Neural progenitor cell (in vitro differentiated cells): Measurements from ENCODE around the gene GRID1. TPM values are rescaled to one million over a fixed set of nuclear protein-coding genes. Genes with fewer than 3 reads are reported as not detected.

Experiments
- DNase-seq: peaks from one replicate; pipeline ENCODE4 v3.0.0-alpha.2; 2016; ENCODE audit warnings: low spot score
- H2AFZ ChIP-seq: fragments of 200-600 bp; sonication (generic); replicated peaks from 2 replicates; pipeline ENCODE4 v1.6.1; 2016; ENCODE audit warnings: antibody characterized with exemption
- H3F3A ChIP-seq: fragments of 200-600 bp; sonication (generic); 2 replicates; pipeline ENCODE4 v1.6.1; 2016; ENCODE audit warnings: antibody characterized with exemption, low read depth
- H3K27ac ChIP-seq: fragments of 200-600 bp; sonication (generic); 2 replicates; pipeline ENCODE4 v1.5.1; 2016; ENCODE audit warnings: mild to moderate bottlenecking
- H3K27me3 ChIP-seq: fragments of 200-600 bp; sonication (generic); 2 replicates; pipeline ENCODE4 v1.6.1; 2016; ENCODE audit warnings: mild to moderate bottlenecking, moderate library complexity
- H3K36me3 ChIP-seq: fragments of 200-600 bp; sonication (generic); 2 replicates; pipeline ENCODE4 v1.5.1; 2016
- H3K4me1 ChIP-seq: fragments of 200-600 bp; sonication (generic); 2 replicates; pipeline ENCODE4 v1.6.1; 2016; ENCODE audit warnings: mixed run types
- H3K4me2 ChIP-seq: fragments of 200-600 bp; sonication (generic); 2 replicates; pipeline ENCODE4 v1.6.1; 2016
- H3K4me3 ChIP-seq: fragments of 200-600 bp; sonication (generic); 2 replicates; pipeline ENCODE4 v1.5.1; 2016
- H3K79me2 ChIP-seq: fragments of 200-600 bp; sonication (generic); 2 replicates; pipeline ENCODE4 v1.6.1; 2016; ENCODE audit warnings: low read depth
- H3K9ac ChIP-seq: fragments of 200-600 bp; sonication (generic); 2 replicates; pipeline ENCODE4 v1.6.1; 2016
- H3K9me3 ChIP-seq: fragments of 200-600 bp; sonication (generic); 2 replicates; pipeline ENCODE4 v1.5.1; 2016; ENCODE audit warnings: low read depth
- H4K20me1 ChIP-seq: fragments of 200-600 bp; sonication (generic); 2 replicates; pipeline ENCODE4 v1.6.1; 2016; ENCODE audit warnings: low read depth
- H3K27ac Mint-ChIP-seq: 3 replicates; pipeline ENCODE4 v1.8.0; 2021; ENCODE audit warnings: mixed read lengths
- H3K27me3 Mint-ChIP-seq: 2 replicates; pipeline ENCODE4 v1.8.0; 2022; ENCODE audit warnings: low read depth, mild to moderate bottlenecking, inconsistent platforms, moderate library complexity, mixed read lengths; ENCODE audit not compliant: insufficient read depth
- H3K36me3 Mint-ChIP-seq: 3 replicates; pipeline ENCODE4 v1.8.0; 2021; ENCODE audit warnings: mixed read lengths
- H3K4me1 Mint-ChIP-seq: 3 replicates; pipeline ENCODE4 v1.8.0; 2021; ENCODE audit warnings: mixed read lengths
- H3K4me3 Mint-ChIP-seq: 3 replicates; pipeline ENCODE4 v1.8.0; 2021; ENCODE audit warnings: mild to moderate bottlenecking, moderate library complexity, mixed read lengths
- H3K9me3 Mint-ChIP-seq: 3 replicates; pipeline ENCODE4 v1.8.0; 2020; ENCODE audit warnings: mixed read lengths
- CTCF ChIP-seq: fragments of 200-600 bp; sonication (generic); IDR thresholded peaks from 2 replicates; pipeline ENCODE4 v1.5.1; 2017; ENCODE audit warnings: antibody characterized with exemption, mild to moderate bottlenecking
- EZH2 ChIP-seq: fragments of 200-600 bp; sonication (generic); IDR thresholded peaks from 2 replicates; pipeline ENCODE4 v1.6.1; 2017; ENCODE audit warnings: antibody characterized with exemption, mild to moderate bottlenecking, moderate library complexity
- EZH2phosphoT487 ChIP-seq: fragments of 200-600 bp; sonication (generic); IDR thresholded peaks from 2 replicates; pipeline ENCODE4 v1.6.1; 2017; ENCODE audit warnings: antibody characterized with exemption
- total RNA-seq: library from RNA; depleted of rRNA; stranded (reverse); fragments of >200 nt; gene quantifications from 2 replicates; pipeline ENCODE4 v1.2.3, GENCODE V29; 2015; ENCODE audit warnings: low replicate concordance

The GRID1 gene
- total RNA-seq, 1 donor from 2014 or later = not detected

- H3K27ac Mint-ChIP-seq = no peak overlapping the region
- Histone ChIP-seq H3K4me3 (no peak overlapping the region), H3K27ac (no peak overlapping the region), H2AFZ (no peak overlapping the region), H3K27me3 (no peaks in the 10 kb centered on the region), H3K36me3 (no peaks in the 10 kb centered on the region), H3F3A (no peaks in the 10 kb centered on the region), H3K4me1 (no peaks in the 10 kb centered on the region), H3K4me2 (no peak overlapping the region), H4K20me1 (no peaks in the 10 kb centered on the region), H3K9me3 (no peaks in the 10 kb centered on the region), H3K9ac (no peak overlapping the region), H3K79me2 (no peaks in the 10 kb centered on the region)
- no peaks in the 10 kb centered on the region for H3K27me3 Mint-ChIP-seq
- no peaks in the 10 kb centered on the region for H3K4me1 Mint-ChIP-seq
- DNase-seq = no peak
- H3K9me3 Mint-ChIP-seq = peaks cover 8% of the 10 kb centered on the region
- H3K4me3 Mint-ChIP-seq = no peak overlapping the region
- no peaks in the 10 kb centered on the region for H3K36me3 Mint-ChIP-seq
- no peak for TF ChIP-seq EZH2phosphoT487
- no peak for TF ChIP-seq EZH2
- no peak for TF ChIP-seq CTCF
Measured at GRCh38 chr10:85874208-85874607, 492.4 kb downstream of the GRID1 start.

GRCh38 chr10:85873063-85873462 is 493.5 kb downstream of the GRID1 start:
- no peak overlapping the region for H3K27ac ChIP-seq
- H3K27me3 ChIP-seq = no peaks in the 10 kb centered on the region
- H3F3A ChIP-seq = no peaks in the 10 kb centered on the region
- Mint-ChIP-seq H3K27me3 (no peaks in the 10 kb centered on the region), H3K4me3 (no peak overlapping the region), H3K27ac (no peak overlapping the region), H3K4me1 (no peaks in the 10 kb centered on the region), H3K36me3 (no peaks in the 10 kb centered on the region), H3K9me3 (peaks cover 7% of the 10 kb centered on the region)
- no peak overlapping the region for H2AFZ ChIP-seq
- TF ChIP-seq EZH2 (no peak), EZH2phosphoT487 (no peak)
- no peak for DNase-seq
- no peak overlapping the region for H3K4me2 ChIP-seq
- no peaks in the 10 kb centered on the region for H3K9me3 ChIP-seq
- no peaks in the 10 kb centered on the region for H3K79me2 ChIP-seq
- no peak overlapping the region for H3K9ac ChIP-seq
- H3K4me1 ChIP-seq = no peaks in the 10 kb centered on the region
- H3K4me3 ChIP-seq = no peak overlapping the region
- no peaks in the 10 kb centered on the region for H3K36me3 ChIP-seq
- H4K20me1 ChIP-seq = no peaks in the 10 kb centered on the region

DNA sequence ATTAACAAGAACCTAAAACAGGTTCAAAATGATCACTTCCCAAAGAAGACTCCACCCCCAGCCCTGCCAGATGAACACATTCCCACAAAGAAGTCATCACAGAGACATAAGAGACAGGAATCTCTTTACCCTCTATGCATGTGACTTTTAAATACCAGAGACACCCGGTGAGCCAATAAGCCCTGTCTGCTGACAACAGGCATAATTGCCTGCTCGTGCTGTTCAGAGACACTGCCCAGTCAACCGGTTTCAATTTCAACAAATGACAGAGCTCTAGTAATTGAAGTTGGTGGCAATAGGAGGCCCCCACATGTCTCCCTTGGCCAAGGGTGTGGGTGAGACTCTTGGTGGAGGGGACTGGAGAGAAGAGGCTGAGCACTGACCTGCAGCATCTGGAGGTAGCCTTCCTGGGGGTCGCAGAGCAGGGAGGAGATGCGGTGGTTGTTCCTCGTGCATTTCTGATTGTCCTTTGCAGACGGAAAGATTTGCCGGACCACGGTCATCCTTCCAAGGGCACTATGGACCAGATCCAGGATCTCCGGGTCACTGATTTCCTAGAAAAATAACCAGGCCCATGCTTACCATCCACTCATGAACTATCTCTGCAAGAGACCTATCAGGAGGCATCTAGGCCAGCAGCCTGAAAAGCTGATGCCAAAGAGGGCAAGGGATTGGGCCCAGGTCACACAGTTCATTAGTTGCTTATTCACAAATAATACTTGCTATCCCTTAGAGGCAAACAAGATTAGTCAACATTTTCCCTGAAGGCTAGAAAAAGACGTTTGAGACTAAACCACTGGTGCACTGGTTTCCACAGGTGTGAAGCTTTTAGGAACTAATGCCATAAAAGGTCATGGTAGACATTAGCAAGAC is 497.7 kb downstream of the GRID1 start:
- peaks cover 5% of the 10 kb centered on the region for H3K4me1 ChIP-seq
- no peak for DNase-seq
- H3K79me2 ChIP-seq = no peaks in the 10 kb centered on the region
- no peak overlapping the region for H3K27ac Mint-ChIP-seq
- no peaks in the 10 kb centered on the region for H3K9me3 Mint-ChIP-seq
- no peaks in the 10 kb centered on the region for H3K27me3 ChIP-seq
- no peaks in the 10 kb centered on the region for H3K36me3 Mint-ChIP-seq
- no peak for TF ChIP-seq EZH2phosphoT487
- no peak for TF ChIP-seq EZH2
- no peak for TF ChIP-seq CTCF
- no peak overlapping the region for H3K4me2 ChIP-seq
- H3K36me3 ChIP-seq = no peaks in the 10 kb centered on the region
- no peak overlapping the region for H3K4me3 ChIP-seq
- H3F3A ChIP-seq = no peaks in the 10 kb centered on the region
- no peak overlapping the region for H2AFZ ChIP-seq
- H3K4me1 Mint-ChIP-seq = peaks cover 10% of the 10 kb centered on the region
- no peak overlapping the region for H3K27ac ChIP-seq
- H3K27me3 Mint-ChIP-seq = no peaks in the 10 kb centered on the region
- no peaks in the 10 kb centered on the region for H3K9me3 ChIP-seq
- H4K20me1 ChIP-seq = no peaks in the 10 kb centered on the region
- H3K4me3 Mint-ChIP-seq = no peak overlapping the region
- no peak overlapping the region for H3K9ac ChIP-seq

DNA sequence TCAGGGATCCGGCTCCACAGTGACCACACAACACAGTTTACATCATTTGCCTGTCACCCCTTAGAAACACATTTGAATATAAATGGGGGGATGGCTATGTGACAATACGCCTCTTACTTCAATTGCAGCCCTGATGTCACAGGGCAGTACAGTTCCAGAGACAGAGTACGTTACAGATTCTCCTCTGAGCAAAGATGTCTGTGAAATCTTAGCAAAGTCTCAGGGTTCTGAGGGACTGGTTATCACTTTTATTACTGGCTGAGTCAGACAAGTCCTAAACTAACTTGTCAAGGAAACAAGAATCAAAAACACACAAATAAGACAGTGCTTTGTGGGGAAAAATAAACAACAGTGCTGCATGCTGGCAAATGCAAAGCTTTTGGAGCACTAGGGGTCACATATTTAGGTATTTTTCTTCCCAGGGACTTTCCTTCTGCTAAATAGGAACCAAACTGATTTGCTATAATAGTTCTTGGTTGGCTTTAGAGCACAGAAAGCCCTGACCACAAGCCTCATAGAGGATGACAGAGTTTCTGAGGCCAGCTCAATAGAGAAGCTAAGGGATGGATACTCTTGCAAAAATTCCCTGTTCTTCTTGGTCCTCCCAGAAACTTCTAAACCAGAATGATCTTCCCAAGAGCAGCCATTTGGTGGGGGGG is 501.6 kb downstream of the GRID1 start:
- Histone ChIP-seq H3K4me2 (no peak overlapping the region), H4K20me1 (no peaks in the 10 kb centered on the region), H3K27ac (no peak overlapping the region), H2AFZ (no peak overlapping the region), H3F3A (no peaks in the 10 kb centered on the region), H3K9ac (no peak overlapping the region), H3K79me2 (no peaks in the 10 kb centered on the region), H3K36me3 (no peaks in the 10 kb centered on the region), H3K9me3 (no peaks in the 10 kb centered on the region), H3K4me1 (peaks cover 5% of the 10 kb centered on the region), H3K27me3 (no peaks in the 10 kb centered on the region), H3K4me3 (no peak overlapping the region)
- Mint-ChIP-seq H3K36me3 (no peaks in the 10 kb centered on the region), H3K27me3 (peaks cover 2% of the 10 kb centered on the region), H3K4me1 (peaks cover 27% of the 10 kb centered on the region), H3K9me3 (no peaks in the 10 kb centered on the region), H3K27ac (no peak overlapping the region), H3K4me3 (no peak overlapping the region)
- DNase-seq = no peak
- no peak for TF ChIP-seq CTCF
- TF ChIP-seq EZH2 = no peak
- no peak for TF ChIP-seq EZH2phosphoT487
